ENCODE data around the gene CX3CR1.
"Not testable (repeated sequence)": the region's sequence is repeated elsewhere in the genome, so short reads cannot be mapped to it uniquely, and the experiment has no call there.

Gene CX3CR1

GRCh38 chr3:39263576-39263975 is 16.3 kb downstream of the CX3CR1 start:
- no peak for DNase-seq

- no peak for DNase-seq
These were observed 17.0 kb downstream of the CX3CR1 start for GRCh38 chr3:39262846-39263245.

- DNase-seq: no peak
These were observed 18.1 kb downstream of the CX3CR1 start for GRCh38 chr3:39261726-39262125.

- DNase-seq: peak; percentile 67
These were observed 18.9 kb downstream of the CX3CR1 start for GRCh38 chr3:39260957-39261356.

DNA sequence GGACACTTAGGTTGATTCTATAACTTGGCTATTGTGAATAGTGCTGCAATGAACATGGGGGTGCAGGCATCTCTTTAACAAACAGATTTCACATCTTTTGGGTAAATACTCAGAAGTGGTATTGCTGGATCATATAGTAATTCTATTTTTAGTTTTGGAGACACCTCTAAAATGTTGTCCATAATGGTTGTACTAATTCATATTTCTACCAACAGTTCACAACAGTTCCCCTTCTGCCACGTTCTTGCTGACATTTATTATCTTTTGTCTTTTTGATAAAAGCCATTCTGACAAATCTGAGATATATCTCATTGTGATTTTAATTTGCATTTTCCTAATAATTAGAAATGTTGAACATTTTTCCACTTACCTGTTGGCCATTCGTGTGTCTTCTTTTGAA is 19.5 kb downstream of the CX3CR1 start:
- no peak for DNase-seq

DNA sequence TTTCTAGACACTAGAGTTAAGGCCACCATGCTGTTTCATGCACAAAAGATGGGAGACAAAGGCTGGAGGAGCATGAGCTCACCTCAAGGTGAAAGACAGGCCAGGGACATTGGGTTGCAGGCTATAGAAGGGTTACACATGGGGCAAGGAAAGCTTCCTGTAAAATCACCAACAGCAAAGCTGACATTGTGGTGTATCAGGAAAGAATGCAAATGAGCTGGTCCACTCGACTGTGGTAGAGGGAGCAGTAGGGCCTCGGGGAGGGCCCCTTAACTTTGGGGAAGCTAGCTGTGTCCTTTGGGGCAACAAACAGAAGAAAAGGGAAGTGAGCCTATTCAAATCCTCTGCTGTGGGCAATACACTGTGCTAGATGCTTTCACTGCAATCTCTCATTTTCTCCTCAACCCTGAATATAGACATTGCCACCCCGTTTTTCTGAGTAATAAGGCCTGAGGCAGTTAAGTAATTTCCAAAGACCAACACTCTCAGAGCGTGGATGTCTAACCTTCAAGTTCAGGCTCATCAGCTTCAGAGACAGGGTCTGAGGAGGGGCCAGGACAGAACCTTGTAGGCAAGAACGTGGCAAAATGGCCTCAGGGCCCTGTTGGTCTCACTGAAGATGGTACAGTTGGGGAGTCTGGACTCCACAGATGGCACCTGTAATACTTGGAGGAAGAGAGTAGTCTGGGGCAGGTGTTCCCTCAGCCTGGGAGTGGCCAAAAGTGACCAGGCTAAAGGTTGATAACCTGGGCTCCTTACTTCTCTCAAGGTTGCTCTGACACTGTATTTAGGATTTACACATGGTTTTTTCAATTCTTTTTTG is 24.1 kb downstream of the CX3CR1 start:
- DNase-seq: no peak

DNA sequence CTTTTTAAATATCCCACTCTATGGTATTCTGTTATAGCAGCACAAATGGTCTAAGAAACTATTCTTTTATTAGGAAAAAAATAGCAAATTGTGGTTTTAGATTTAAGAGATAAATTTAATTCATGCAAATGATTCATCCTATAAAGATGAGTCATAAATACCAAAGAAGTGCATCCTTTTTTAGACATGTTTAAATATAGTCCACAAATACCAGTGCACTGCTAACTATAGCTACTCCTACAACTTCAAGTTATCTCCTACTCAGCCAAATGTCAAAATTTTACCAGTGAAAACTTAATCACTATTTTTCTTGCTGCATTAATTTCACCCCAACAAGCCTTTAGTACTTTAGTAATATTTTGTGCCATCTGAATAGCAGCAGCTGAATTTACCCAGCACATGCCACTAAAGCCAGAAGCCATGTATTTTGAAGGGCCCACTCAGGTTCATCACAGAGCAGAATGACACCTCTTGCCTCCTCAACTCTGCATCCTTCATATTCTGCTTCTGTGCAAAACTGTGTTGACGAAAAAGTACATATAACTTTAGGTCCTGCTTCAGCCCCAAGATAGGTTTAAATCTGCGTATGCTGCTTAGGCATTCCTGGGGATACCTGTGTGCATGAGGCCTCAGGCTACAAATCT is 24.9 kb downstream of the CX3CR1 start:
- no peak for DNase-seq

DNA sequence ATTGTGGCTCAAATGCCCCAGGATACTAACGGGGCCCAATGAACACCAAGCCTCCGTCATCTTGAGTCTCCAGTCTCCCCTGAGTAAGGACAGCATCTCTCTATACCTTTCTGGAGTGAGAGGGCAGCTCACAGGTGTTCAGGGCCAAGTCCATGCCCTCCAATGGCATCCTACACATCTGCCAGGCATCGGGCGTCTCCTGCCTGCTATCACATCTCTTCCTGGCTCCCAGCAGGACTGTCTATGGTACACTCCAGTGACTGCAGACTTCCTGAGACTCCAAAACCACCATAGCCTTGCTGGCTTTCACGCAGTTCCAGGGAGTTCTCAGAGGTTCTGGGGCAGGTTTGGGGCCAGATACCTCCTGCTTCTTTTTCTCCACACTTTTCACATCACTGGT is 28.3 kb downstream of the CX3CR1 start:
- no peak for DNase-seq

DNA sequence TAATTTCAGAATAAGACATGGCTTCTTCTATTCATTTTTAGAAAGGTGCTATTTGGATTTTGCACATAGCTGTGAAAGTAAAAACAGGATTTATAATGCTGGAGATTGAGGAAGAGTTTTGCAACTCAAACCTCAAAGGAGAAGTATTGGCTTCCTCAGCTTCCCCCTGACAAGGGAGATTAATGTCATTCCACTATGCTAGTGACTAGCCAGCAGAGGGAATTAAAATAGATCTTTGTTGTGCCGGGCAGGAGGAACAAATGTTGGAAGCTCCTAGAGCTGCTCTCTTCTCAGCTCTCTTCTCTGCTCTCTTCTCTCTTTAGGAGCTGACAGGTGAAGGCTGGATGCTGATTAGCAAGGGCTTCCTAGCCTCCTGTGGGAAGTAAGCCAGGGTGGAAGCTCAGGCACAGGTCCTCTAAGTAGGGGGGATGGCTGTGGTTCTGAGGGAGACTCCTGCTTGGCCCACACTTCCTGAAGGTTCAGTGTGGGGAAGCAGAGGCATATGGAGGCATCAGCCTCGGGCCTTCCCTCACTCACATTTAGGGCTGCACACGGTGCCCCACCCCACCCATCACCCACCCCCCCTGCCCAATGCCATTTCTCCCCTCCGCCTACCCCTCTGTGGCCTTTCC is 29.6 kb downstream of the CX3CR1 start:
- DNase-seq: no peak

- DNase-seq: no peak
These were observed 30.3 kb downstream of the CX3CR1 start for GRCh38 chr3:39249453-39250115.

GRCh38 chr3:39241561-39241960 is 38.3 kb downstream of the CX3CR1 start:
- DNase-seq: no peak

DNA sequence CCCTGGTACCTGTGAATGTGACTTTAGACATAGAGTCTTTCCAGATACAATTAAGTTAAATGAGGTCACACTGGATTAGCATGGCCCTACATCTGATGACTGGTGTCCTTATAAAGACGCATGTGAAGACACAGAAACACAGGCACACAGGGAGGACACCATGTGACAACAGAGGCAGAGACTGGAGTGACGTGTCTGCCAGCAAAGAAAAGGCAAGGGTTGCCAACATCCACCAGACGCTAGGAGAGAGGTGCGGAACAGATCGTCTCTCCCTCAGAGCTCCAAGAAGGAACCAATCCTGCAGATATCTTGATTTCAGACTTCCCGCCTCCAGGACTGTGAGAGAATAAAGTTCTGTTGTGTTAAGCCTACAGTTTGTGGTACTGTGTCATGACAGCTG is 42.8 kb downstream of the CX3CR1 start:
- DNase-seq: no peak

GRCh38 chr3:39234651-39235050 is 45.2 kb downstream of the CX3CR1 start:
- DNase-seq: no peak

GRCh38 chr3:39232859-39233258 is 47.0 kb downstream of the CX3CR1 start:
- DNase-seq: no peak

DNA sequence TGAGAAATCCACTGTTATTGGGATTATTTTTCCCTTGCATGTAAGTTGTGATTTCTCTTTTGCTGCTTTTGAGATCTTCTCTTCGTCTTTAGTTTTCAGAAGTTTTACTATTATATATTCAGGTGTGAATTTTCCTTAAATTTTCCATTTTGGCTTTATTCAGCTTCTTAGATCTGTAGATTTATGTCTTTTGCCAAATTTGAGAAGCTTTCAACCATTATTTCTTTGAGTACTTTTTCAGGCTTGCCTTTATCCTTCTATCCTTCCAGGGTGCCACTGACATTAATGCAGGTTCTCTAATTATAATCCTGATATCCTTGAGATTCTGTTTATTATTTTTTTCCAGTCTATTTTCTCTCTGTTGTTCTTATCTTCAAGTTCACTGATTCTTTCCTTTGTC is 49.4 kb downstream of the CX3CR1 start:
- no peak for DNase-seq

- DNase-seq: no peak
These were observed 51.3 kb downstream of the CX3CR1 start for GRCh38 chr3:39228496-39228895.

GRCh38 chr3:39227596-39227995 is 52.2 kb downstream of the CX3CR1 start:
- not testable (repeated sequence) for DNase-seq

- DNase-seq: no peak
These were observed 53.6 kb downstream of the CX3CR1 start for GRCh38 chr3:39226106-39226741.

- DNase-seq: no peak
These were observed 55.5 kb downstream of the CX3CR1 start for GRCh38 chr3:39224288-39224687.

DNA sequence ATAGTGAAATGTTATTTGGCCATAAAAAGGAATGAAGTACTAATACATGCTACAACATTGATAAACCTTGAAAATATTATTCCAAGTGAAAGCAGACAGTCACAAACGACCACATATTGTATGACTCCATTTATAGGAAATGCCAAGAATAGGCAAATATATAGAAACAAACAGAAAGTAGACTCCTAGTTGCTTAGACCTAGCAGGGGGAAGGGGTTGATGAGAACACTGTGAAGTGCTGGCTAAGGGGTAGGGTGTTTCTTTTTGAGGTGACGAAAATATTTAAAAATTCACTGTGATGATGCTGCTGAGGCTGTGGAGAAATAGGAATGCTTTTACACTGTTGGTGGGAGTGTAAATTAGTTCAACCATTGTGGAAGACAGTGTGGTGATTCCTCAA is 56.9 kb downstream of the CX3CR1 start:
- no peak for DNase-seq

DNA sequence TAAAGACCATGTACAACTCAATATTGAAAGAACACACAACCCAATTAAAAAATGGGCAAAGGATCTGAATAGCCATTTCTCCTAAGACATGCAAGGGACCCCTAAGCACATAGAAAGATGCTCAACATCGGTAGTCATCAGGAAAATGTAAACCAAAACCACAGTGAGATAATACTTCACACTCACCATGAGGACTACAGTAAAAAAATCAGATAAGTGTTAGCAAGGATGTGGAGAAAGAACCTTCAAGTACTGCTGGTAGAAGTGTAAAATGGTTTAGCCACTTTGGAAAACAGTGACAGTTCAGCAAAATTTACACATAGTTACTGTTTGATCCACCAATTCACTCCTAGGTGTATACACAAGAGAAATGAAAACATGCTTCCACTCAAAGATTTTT is 57.4 kb downstream of the CX3CR1 start:
- DNase-seq: no peak

DNA sequence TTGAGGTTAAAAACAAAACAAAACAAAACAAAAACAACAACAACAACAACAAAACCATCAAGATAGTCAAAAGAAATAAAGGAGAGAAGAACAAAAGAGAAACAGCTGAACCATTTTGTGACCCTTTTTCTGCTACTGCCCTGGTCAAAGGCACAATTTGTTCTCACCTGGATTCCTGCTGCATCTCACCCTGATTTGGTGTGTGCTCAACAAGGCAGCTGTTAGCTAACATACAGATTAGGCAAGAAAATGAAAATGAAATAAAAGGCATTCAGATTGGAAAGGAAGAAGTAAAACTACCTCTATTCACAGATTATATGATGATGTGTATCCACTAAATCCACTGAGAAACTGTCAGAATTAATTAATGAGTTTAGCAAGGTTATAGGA is 58.7 kb downstream of the CX3CR1 start:
- DNase-seq: no peak

Measured in right forelimb (tissue), 1 donor.